GM19035 (cell line): ENCODE data around the gene GPBP1.
"Not testable (repeated sequence)": the region's sequence is repeated elsewhere in the genome, so short reads cannot be mapped to it uniquely, and the experiment has no call there.

ENCODE experiments used
- ATAC-seq: cut with Tn5 transposase; IDR thresholded peaks from one replicate; pipeline ENCODE4 v1.9.1; 2021; ENCODE audit not compliant: unreplicated experiment

Gene GPBP1

GRCh38 chr5:57173319-57174127 lies at the start of gene GPBP1:
TSS of gene GPBP1 (plus strand) at chr5:57174059. CDS start at chr5:57214131, 40,072 bp downstream.
- ATAC-seq, result peak; percentile 61

GRCh38 chr5:57128325-57128724 lies 45.5 kb upstream of the GPBP1 start:
- ATAC-seq, result no peak

GRCh38 chr5:57133574-57133973 lies 40.3 kb upstream of the GPBP1 start:
- no peak for ATAC-seq

- no peak for ATAC-seq
Observed at GRCh38 chr5:57137401-57137800, 36.5 kb upstream of the GPBP1 start.

GRCh38 chr5:57152316-57152715 lies 21.5 kb upstream of the GPBP1 start:
- no peak for ATAC-seq

GRCh38 chr5:57155033-57155432 lies 18.8 kb upstream of the GPBP1 start:
- no peak for ATAC-seq

- no peak for ATAC-seq
Observed at GRCh38 chr5:57157131-57157530, 16.7 kb upstream of the GPBP1 start.

GRCh38 chr5:57157666-57158065 lies 16.2 kb upstream of the GPBP1 start:
- no peak for ATAC-seq

GRCh38 chr5:57163553-57164006 lies 10.3 kb upstream of the GPBP1 start:
- no peak for ATAC-seq

GRCh38 chr5:57164124-57164523 lies 9.7 kb upstream of the GPBP1 start:
- no peak for ATAC-seq

GRCh38 chr5:57165171-57165570 lies 8.7 kb upstream of the GPBP1 start:
- not testable (repeated sequence) for ATAC-seq

- ATAC-seq, result no peak
Observed at GRCh38 chr5:57166276-57166675, 7.6 kb upstream of the GPBP1 start.

- no peak for ATAC-seq
Observed at GRCh38 chr5:57167201-57167600, 6.7 kb upstream of the GPBP1 start.

GRCh38 chr5:57170116-57170515 lies 3.7 kb upstream of the GPBP1 start:
- not testable (repeated sequence) for ATAC-seq

GRCh38 chr5:57171816-57172465 lies 1.9 kb upstream of the GPBP1 start:
- ATAC-seq, result no peak

- no peak for ATAC-seq
Observed at GRCh38 chr5:57172466-57173318, 1.2 kb upstream of the GPBP1 start.

- ATAC-seq, result peak; percentile 3
Observed at GRCh38 chr5:57174128-57174889, 450 bp downstream of the GPBP1 start.

- ATAC-seq, result no peak
Observed at GRCh38 chr5:57174890-57175510, 1.1 kb downstream of the GPBP1 start.

- ATAC-seq, result peak; percentile 15
Observed at GRCh38 chr5:57175551-57176309, 1.9 kb downstream of the GPBP1 start.
